K562 (cell line): ENCODE measurements around the gene ATXN7L1. TPM values are rescaled to one million over a fixed set of nuclear protein-coding genes. Genes with fewer than 3 reads are reported as not detected.

Experiments used
- ATAC-seq: fragments of 200-7000 bp; cut with Tn5 transposase; 3 replicates; pipeline ENCODE4 v1.9.1; 2020; ENCODE audit warnings: moderate library complexity
- BruUV-seq: library from RNA; stranded (reverse); fragments of 400-500 nt; replicated peaks from 2 replicates; lab custom pipeline; 2021; lab: Mats Ljungman, UMichigan
- CTCF ChIA-PET: fragments of 300-600 bp; formaldehyde crosslinking; extraction: SDS; loops from one replicate; lab custom pipeline; 2021; ENCODE audit warnings: low intra/inter-chr PET ratio; lab: Yijun Ruan, JAX
- POLR2A ChIA-PET: fragments of 300-600, 350-650 bp; sonication (Branson Sonifier 250); formaldehyde crosslinking; extraction: SDS; loops from one replicate; lab custom pipeline; 2021; ENCODE audit warnings: antibody characterized with exemption, inconsistent platforms; lab: Yijun Ruan, JAX
- DNase-seq, 4 experiments: peaks; one replicate each; pipeline versions ENCODE4 v3.0.0 to v3.0.0-alpha.2; 2011 to 2018; ENCODE audit warnings: low spot score in 3 of 4, mixed read lengths in 3 of 4; ENCODE audit errors: extremely low read depth in 1 of 4
- FAIRE-seq: peaks from 2 replicates; lab custom pipeline; 2011; peaks lifted over from hg19 to GRCh38; lab: Jason Lieb, UNC
- H2AFZ ChIP-seq: 2 replicates; pipeline ENCODE4 v1.6.0; 2011; ENCODE audit warnings: low read depth, low read length, control low read depth, inconsistent platforms
- H3K27ac ChIP-seq: fragments of 200-600 bp; 3 replicates; pipeline ENCODE4 v1.8.0; 2011; ENCODE audit warnings: low read depth, mild to moderate bottlenecking, control low read depth, inconsistent platforms, low read length, moderate library complexity, mixed read lengths; ENCODE audit errors: extremely low read depth
- H3K27me3 ChIP-seq, 2 experiments: fragments of 300-600 bp in 1 of 2; 2 replicates in 1 of 2; 3 replicates in 1 of 2; pipeline versions ENCODE4 v1.6.0 to v1.8.0; 2011; ENCODE audit warnings: inconsistent platforms in 2 of 2, low read length in 2 of 2, mild to moderate bottlenecking in 1 of 2, mixed read lengths in 1 of 2, moderate library complexity in 1 of 2; ENCODE audit not compliant: control insufficient read depth in 2 of 2, insufficient read depth in 2 of 2
- H3K36me3 ChIP-seq: fragments of 300-600 bp; 3 replicates; pipeline ENCODE4 v1.8.0; 2011; ENCODE audit warnings: mild to moderate bottlenecking, low read length, inconsistent platforms; ENCODE audit not compliant: control insufficient read depth, insufficient read depth
- H3K4me1 ChIP-seq, 2 experiments: fragments of 200-600 bp in 1 of 2; replicated peaks in 1 of 2; 2 replicates in 1 of 2; 3 replicates in 1 of 2; pipeline versions ENCODE4 v1.5.1 to v1.8.0; 2011; ENCODE audit warnings: inconsistent platforms in 2 of 2, low read length in 2 of 2, mild to moderate bottlenecking in 1 of 2, mixed read lengths in 1 of 2, moderate library complexity in 1 of 2; ENCODE audit not compliant: control insufficient read depth in 2 of 2, insufficient read depth in 2 of 2
- H3K4me2 ChIP-seq: 2 replicates; pipeline ENCODE4 v1.6.1; 2011; ENCODE audit warnings: low read length, control low read depth, inconsistent platforms, mixed read lengths; ENCODE audit not compliant: insufficient read depth
- H3K4me3 ChIP-seq: fragments of 200-600 bp; sonication (generic), shearing (Covaris generic); 2 replicates; pipeline ENCODE4 v1.5.1; 2016; ENCODE audit warnings: control low read depth, inconsistent platforms
- H3K79me2 ChIP-seq: fragments of 200-600 bp; 3 replicates; pipeline ENCODE4 v1.8.0; 2011; ENCODE audit warnings: low read length, inconsistent platforms; ENCODE audit not compliant: control insufficient read depth, insufficient read depth
- H3K9ac ChIP-seq, 2 experiments: 2 replicates each; pipeline versions ENCODE4 v1.6.0 to v1.6.1; 2011; ENCODE audit warnings: low read depth in 2 of 2, low read length in 2 of 2, control low read depth in 1 of 2, inconsistent platforms in 1 of 2, mild to moderate bottlenecking in 1 of 2, mixed read lengths in 1 of 2; ENCODE audit not compliant: insufficient read depth in 1 of 2
- H3K9me1 ChIP-seq: one replicate; pipeline ENCODE4 v1.6.0; 2011; ENCODE audit warnings: inconsistent platforms, mild to moderate bottlenecking, low read length, moderate library complexity; ENCODE audit not compliant: control insufficient read depth, insufficient read depth
- H3K9me3 ChIP-seq: replicated peaks from 2 replicates; pipeline ENCODE4 v1.5.1; 2011; ENCODE audit warnings: low read depth, low read length, inconsistent platforms; ENCODE audit not compliant: control insufficient read depth, insufficient read depth
- H4K20me1 ChIP-seq: replicated peaks from 2 replicates; pipeline ENCODE4 v1.6.1; 2011; ENCODE audit warnings: low read length, inconsistent platforms, mixed read lengths; ENCODE audit not compliant: control insufficient read depth, insufficient read depth
- ATF1 ChIP-seq, 2 experiments: fragments of 450-650 bp in 1 of 2; IDR thresholded peaks; 2 replicates each; pipeline ENCODE4 v1.6.1; 2016; ENCODE audit warnings: missing compliant biosample characterization in 1 of 2, missing genetic modification characterization in 1 of 2
- CREB3L1 ChIP-seq: fragments of 450-650 bp; IDR thresholded peaks from 2 replicates; pipeline ENCODE4 v1.6.1; 2014; ENCODE audit warnings: low read depth, mild to moderate bottlenecking, moderate library complexity, borderline replicate concordance
- CREM ChIP-seq: IDR thresholded peaks from 2 replicates; pipeline ENCODE4 v1.6.1; 2014; ENCODE audit warnings: antibody characterized with exemption, low read depth
- DNMT1 ChIP-seq: fragments of 450-650 bp; IDR thresholded peaks from 2 replicates; pipeline ENCODE4 v1.6.1; 2016; ENCODE audit warnings: antibody characterized with exemption, mild to moderate bottlenecking
- ETV6 ChIP-seq, 3 experiments: fragments of 150-350 bp in 1 of 3; sonication (generic) in 1 of 3; formaldehyde crosslinking in 1 of 3; IDR thresholded peaks; 2 replicates each; pipeline versions ENCODE4 v1.6.1 to v1.8.0; 2014 to 2022; ENCODE audit warnings: borderline replicate concordance in 2 of 3, low read depth in 2 of 3, antibody characterized with exemption in 1 of 3, low read length in 1 of 3, mild to moderate bottlenecking in 1 of 3, missing genetic modification reagents in 1 of 3
- HNRNPL ChIP-seq: fragments of 200-400 bp; formaldehyde crosslinking; IDR thresholded peaks from 2 replicates; pipeline ENCODE4 v1.6.1; 2017; ENCODE audit warnings: low read depth, mild to moderate bottlenecking, low read length
- KLF1 ChIP-seq: fragments of 450-650 bp; IDR thresholded peaks from 2 replicates; pipeline ENCODE4 v1.6.1; 2016; ENCODE audit warnings: missing genetic modification characterization, missing compliant biosample characterization
- NFIC ChIP-seq: fragments of 450-650 bp; IDR thresholded peaks from 2 replicates; pipeline ENCODE4 v1.6.1; 2017; ENCODE audit warnings: mild to moderate bottlenecking, inconsistent platforms
- NFIX ChIP-seq: fragments of 250-450 bp; sonication (Bioruptor Pico); IDR thresholded peaks from 2 replicates; pipeline ENCODE4 v1.4.0; 2020; ENCODE audit warnings: low read depth, mild to moderate bottlenecking, moderate library complexity
- NR4A1 ChIP-seq, 2 experiments: fragments of 250-450 bp in 1 of 2; fragments of 450-650 bp in 1 of 2; sonication (Bioruptor Pico) in 1 of 2; IDR thresholded peaks; 2 replicates each; pipeline versions ENCODE4 v1.4.0 to v1.6.1; 2016 to 2020; ENCODE audit warnings: mild to moderate bottlenecking in 2 of 2, missing compliant biosample characterization in 1 of 2, missing genetic modification characterization in 1 of 2, moderate library complexity in 1 of 2
- PHF20 ChIP-seq: fragments of 450-650 bp; IDR thresholded peaks from 2 replicates; pipeline ENCODE4 v1.6.1; 2018; ENCODE audit not compliant: partially characterized antibody
- POLR3G ChIP-seq: IDR thresholded peaks from 2 replicates; pipeline ENCODE4 v1.6.1; 2011; ENCODE audit not compliant: insufficient read length, insufficient replicate concordance; ENCODE audit errors: extremely low read depth
- SP1 ChIP-seq: sonication (generic); formaldehyde crosslinking; IDR thresholded peaks from 2 replicates; pipeline ENCODE4 v1.8.1; 2022; ENCODE audit warnings: mild to moderate bottlenecking, missing genetic modification reagents
- TRIM25 ChIP-seq: fragments of 450-650 bp; IDR thresholded peaks from 2 replicates; pipeline ENCODE4 v1.7.0; 2016; ENCODE audit warnings: borderline replicate concordance
- ZNF23 ChIP-seq: fragments of 250-450 bp; sonication (Bioruptor Pico); IDR thresholded peaks from 2 replicates; pipeline ENCODE4 v1.4.0; 2020; ENCODE audit warnings: mild to moderate bottlenecking
- ZNF551 ChIP-seq: fragments of 250-450 bp; sonication (Bioruptor Pico); IDR thresholded peaks from 2 replicates; pipeline ENCODE4 v1.5.0; 2021; ENCODE audit warnings: mild to moderate bottlenecking, moderate library complexity
- WGBS: fragments of 100-300 bp; shearing (Covaris generic); methylation state at CpG from one replicate; pipeline ENCODE4 v1.1.6; 2016; ENCODE audit warnings: low coverage, mixed read lengths; ENCODE audit not compliant: insufficient coverage; ENCODE audit errors: missing lambda C conversion rate; 5-methylcytosine and 5-hydroxymethylcytosine counted together
- in situ Hi-C: fragments of 300-500 bp; cut with MboI; formaldehyde crosslinking; loops from 4 replicates; pipeline ENCODE4 v1.15.0; 2018; ENCODE audit warnings: inconsistent platforms, mixed read lengths
- intact Hi-C: fragments of 100-400 bp; cut with micrococcal nuclease; formaldehyde crosslinking; loops from 2 replicates; pipeline ENCODE4 v1.14.2; 2022
- polyA plus RNA-seq, 8 experiments: library from polyadenylated mRNA; depleted of rRNA in 4 of 8; stranded (reverse) in 5 of 8; unstranded in 3 of 8; fragments of >200 nt; fragmentation: Nextera tagmentation in 2 of 8; fragmentation: Illumina TruSeq in 1 of 8; extraction: Ambion mirVana in 2 of 8; extraction: Trizol in 1 of 8; gene quantifications; 2 replicates each; pipeline versions ENCODE4 v1.2.1 to v1.2.3, GENCODE V29; 2011 to 2014; ENCODE audit warnings: inconsistent platforms in 1 of 8, missing spikeins in 1 of 8
- total RNA-seq, 7 experiments: library from RNA; depleted of rRNA in 6 of 7; stranded (reverse); fragments of >200 nt in 6 of 7; fragmentation: Illumina TruSeq in 2 of 7; extraction: Trizol in 2 of 7; gene quantifications; 2 replicates each; pipeline versions ENCODE4 v1.2.1 to v1.2.3, GENCODE V29; 2011 to 2021; ENCODE audit warnings: low replicate concordance in 1 of 7

ATXN7L1 gene
- total and polyA plus RNA-seq, 9 of the 15 experiments (the other 6 are each of a cell fraction or from before 2014, with no cell fraction given) = 6.6 to 13.7 (median 10.7) TPM

GRCh38 chr7:105619590-105619989, 256.8 kb downstream of the ATXN7L1 start (continued):
- TF ChIP-seq CREB3L1 (no peak), ETV6 (IDR thresholded peaks at IDR 0.05; ENCODE audit: borderline replicate concordance in 1 of 2, low read depth in 2 of 2, low read length in 1 of 2) (no peak), ETV6 (CRISPR knock-in tag; IDR thresholded peaks at IDR 0.05; ENCODE audit: borderline replicate concordance) (no peak), ATF1 (CRISPR knock-in tag; IDR thresholded peaks at IDR 0.05) (no peak), ATF1 (tag; IDR thresholded peaks at IDR 0.05) (no peak), ZNF551 (CRISPR knock-in tag) (no peak)

GRCh38 chr7:105618016-105618296, 258.4 kb downstream of the ATXN7L1 start:
- no peak overlapping the region for H3K4me3 ChIP-seq
- no peaks in the 10 kb centered on the region for H3K36me3 ChIP-seq
- H3K4me1 ChIP-seq = peaks cover 0 to 8% of the 10 kb centered on the region in 2 experiments; a peak in 2 of 5 replicates
- DNase-seq = no peak
- no peaks in the 10 kb centered on the region for H3K9me3 ChIP-seq
- ChIA-PET CTCF (no interaction called here), POLR2A (interaction anchor here (0.7 to 0.8 kb wide), 3 partner anchors 11 to 14 kb away, joined by 3 to 5 read pairs (median 3); no protein-coding TSS in a partner anchor)
- BruUV-seq = no TSS peak
- H4K20me1 ChIP-seq = 0 out of 2 replicates have a peak, but pooled peaks cover 6% of the 10 kb centered on the region
- in situ Hi-C loops (loop anchor here (10.0 kb wide), 1 partner anchor 963 kb away; no protein-coding TSS in a partner anchor), intact Hi-C loops (no loop called here)
- no peak overlapping the region for H3K4me2 ChIP-seq
- peaks cover 0 to 34% of the 10 kb centered on the region in 2 experiments; a peak in 1 of 5 replicates for H3K27me3 ChIP-seq
- WGBS = 36% methylated on average over 5 of the region's 5 CpGs
- no peak; the same call in 2 of the 3 replicates for ATAC-seq
- no peak for FAIRE-seq
- H3K27ac ChIP-seq = no peak overlapping the region
- peak overlapping the region in 1 of 2 experiments; percentile 11; a peak in 1 of 4 replicates for H3K9ac ChIP-seq
- H2AFZ ChIP-seq = no peak overlapping the region
- H3K9me1 ChIP-seq = no peaks in the 10 kb centered on the region
- H3K79me2 ChIP-seq = no peaks in the 10 kb centered on the region
- TF ChIP-seq ZNF23 (CRISPR knock-in tag) (no peak), PHF20 (no peak), POLR3G (no peak), KLF1 (no peak), CREM (no peak), NFIX (CRISPR knock-in tag) (no peak), SP1 (CRISPR knock-in tag) (no peak), NFIC (no peak), DNMT1 (no peak), NR4A1 (CRISPR knock-in tag; IDR thresholded peaks at IDR 0.05) (no peak), NR4A1 (tag; IDR thresholded peaks at IDR 0.05) (no peak), HNRNPL (no peak), TRIM25 (no peak)
